Placental pericyte (primary cell): ENCODE data around the gene HTR1D. TPM values are rescaled to one million over a fixed set of nuclear protein-coding genes. Genes with fewer than 3 reads are reported as not detected.

Experiments used
- small RNA-seq: library from RNA; depleted of rRNA; stranded (forward); fragments of <200 nt; gene quantifications from one replicate; pipeline ENCODE3, GENCODE V24; 2012; ENCODE audit warnings: low replicate concordance
- total RNA-seq: library from RNA; depleted of rRNA; stranded (reverse); fragments of >200 nt; gene quantifications from 2 replicates; pipeline ENCODE4 v1.2.3, GENCODE V29; 2012

Gene HTR1D
- 1.1 and 4.0 TPM in 2 replicates for total RNA-seq

GRCh38 chr1:23217421-23218115, at the start of gene HTR1D:
HTR1D (minus strand) TSS chr1:23217502; CDS start chr1:23194219, 23,283 bp downstream.

GRCh38 chr1:23168445-23169194, 48.7 kb downstream of the HTR1D start, which contains the start of gene LUZP1:
LUZP1 (minus strand) TSS chr1:23168856.

Small RNA genes lying within 50 kb of the gene (small RNA-seq; reads per million reads assigned to genes)
- not detected for gene RNU6-135P
- not detected for gene RNU6-514P

Other genes starting within 250 kb of the HTR1D start
- gene LACTBL1, start 244.6 kb downstream of the HTR1D start, total RNA-seq: not detected in 2 replicates
- not detected in 2 replicates for gene TEX46, start 201.7 kb downstream of the HTR1D start, total RNA-seq
- gene KDM1A, start 198.0 kb downstream of the HTR1D start, total RNA-seq: 79.4 and 130 TPM in 2 replicates
- 37.9 and 80.0 TPM in 2 replicates for gene LUZP1, start 48.6 kb downstream of the HTR1D start, total RNA-seq
- 72.9 and 92.8 TPM in 2 replicates for gene HNRNPR, start 126.8 kb upstream of the HTR1D start, total RNA-seq
- gene ZNF436, start 152.3 kb upstream of the HTR1D start, total RNA-seq: 10.1 and 13.5 TPM in 2 replicates
- 6.4 and 25.4 TPM in 2 replicates for gene TCEA3, start 207.2 kb upstream of the HTR1D start, total RNA-seq